Measurements from ENCODE around the gene STIMATE.

The STIMATE gene

GRCh38 chr3:52896151-52896550 is 1.2 kb downstream of the STIMATE start:
- ChIA-PET CTCF (no interaction called here), POLR2A (ENCODE audit: low non-redundant PET) (no interaction called here)
- no peak for TF ChIP-seq CTCF (conservative IDR thresholded peaks at IDR 0.05; ENCODE audit: low read depth)
- no peak for DNase-seq (ENCODE audit: low spot score)
- H3K27ac ChIP-seq: no peak overlapping the region

- CTCF ChIA-PET: no interaction called here
Measured at GRCh38 chr3:52895418-52895817, 1.9 kb downstream of the STIMATE start.

GRCh38 chr3:52894756-52895155 is 2.6 kb downstream of the STIMATE start:
- CTCF ChIA-PET: no interaction called here
- POLR2A ChIA-PET (ENCODE audit: low non-redundant PET): no interaction called here
- TF ChIP-seq CTCF (conservative IDR thresholded peaks at IDR 0.05; ENCODE audit: low read depth): no peak
- H3K27ac ChIP-seq: no peak overlapping the region
- no peak for DNase-seq (ENCODE audit: low spot score)

More at GRCh38 chr3:52895418-52895817, 1.9 kb downstream of the STIMATE start:
- DNase-seq (ENCODE audit: low spot score): no peak
- TF ChIP-seq CTCF (conservative IDR thresholded peaks at IDR 0.05; ENCODE audit: low read depth): no peak
- no peak overlapping the region for H3K27ac ChIP-seq
- POLR2A ChIA-PET (ENCODE audit: low non-redundant PET): no interaction called here

- TF ChIP-seq CTCF (conservative IDR thresholded peaks at IDR 0.05; ENCODE audit: low read depth): no peak
- POLR2A ChIA-PET (ENCODE audit: low non-redundant PET): no interaction called here
- DNase-seq (ENCODE audit: low spot score): no peak
- no peak overlapping the region for H3K27ac ChIP-seq
- CTCF ChIA-PET: no interaction called here
Measured at GRCh38 chr3:52893723-52894122, 3.6 kb downstream of the STIMATE start.

GRCh38 chr3:52892625-52893311 is 4.6 kb downstream of the STIMATE start:
- H3K27ac ChIP-seq: no peak overlapping the region
- CTCF ChIA-PET: interaction anchor here (0.6 kb wide), 1 partner anchor 414 kb away, joined by 3 read pairs; no protein-coding TSS in a partner anchor
- no peak for TF ChIP-seq CTCF (conservative IDR thresholded peaks at IDR 0.05; ENCODE audit: low read depth)
- POLR2A ChIA-PET (ENCODE audit: low non-redundant PET): no interaction called here
- no peak for DNase-seq (ENCODE audit: low spot score)

- CTCF ChIA-PET: no interaction called here
- DNase-seq (ENCODE audit: low spot score): no peak
- no peak overlapping the region for H3K27ac ChIP-seq
- no peak for TF ChIP-seq CTCF (conservative IDR thresholded peaks at IDR 0.05; ENCODE audit: low read depth)
- POLR2A ChIA-PET (ENCODE audit: low non-redundant PET): no interaction called here
Measured at GRCh38 chr3:52892290-52892624, 5.1 kb downstream of the STIMATE start.

Data from RWPE1 (cell line).